Naive thymus-derived CD4-positive, alpha-beta T cell (primary cell): ENCODE data around the gene ABCA1. TPM values are rescaled to one million over a fixed set of nuclear protein-coding genes. Genes with fewer than 3 reads are reported as not detected.
A peak's percentile ranks its signal among the peaks of the same experiment; 100 is the strongest.

Experiments
- ATAC-seq: fragments of 150-1000 bp; cut with Tn5 transposase; 2 replicates; pipeline ENCODE4 v1.10.0; 2021; ENCODE audit warnings: mild to moderate bottlenecking, moderate library complexity
- CTCF ChIA-PET: fragments of 350-600 bp; sonication (Branson Sonifier 250); formaldehyde crosslinking; loops from one replicate; lab custom pipeline; 2021; ENCODE audit warnings: antibody characterized with exemption; lab: Charles Lee
- POLR2A ChIA-PET: fragments of 350-600 bp; sonication (Branson Sonifier 250); formaldehyde crosslinking; loops from one replicate; lab custom pipeline; 2021; ENCODE audit warnings: antibody characterized with exemption, inconsistent platforms; lab: Charles Lee
- DNase-seq, 9 donors: peaks; one replicate each; pipeline versions ENCODE4 v3.0.0 to v3.0.0-alpha.2; 2020 to 2022; ENCODE audit warnings: mixed read lengths in 1 of 9
- H3K27ac ChIP-seq: one replicate; pipeline ENCODE4 v1.7.0; 2013; ENCODE audit warnings: mild to moderate bottlenecking, low read depth, low read length, moderate library complexity
- H3K27me3 ChIP-seq, 2 donors: one replicate each; pipeline ENCODE4 v1.7.0; 2013; ENCODE audit warnings: low read length in 2 of 2, mild to moderate bottlenecking in 2 of 2, moderate library complexity in 2 of 2; ENCODE audit not compliant: control insufficient read depth in 2 of 2, insufficient read depth in 2 of 2
- H3K36me3 ChIP-seq, 3 experiments: 1 replicate in 2 of 3; 2 replicates in 1 of 3; pipeline ENCODE4 v1.7.0; 2013; ENCODE audit warnings: low read length in 3 of 3, mild to moderate bottlenecking in 3 of 3, moderate library complexity in 1 of 3; ENCODE audit not compliant: insufficient read depth in 3 of 3, control insufficient read depth in 2 of 3
- H3K4me1 ChIP-seq, 2 donors: one replicate each; pipeline ENCODE4 v1.7.0; 2013; ENCODE audit warnings: low read length in 2 of 2, mild to moderate bottlenecking in 2 of 2, moderate library complexity in 1 of 2; ENCODE audit not compliant: control insufficient read depth in 2 of 2, insufficient read depth in 2 of 2
- H3K4me3 ChIP-seq: 2 replicates; pipeline ENCODE4 v1.7.0; 2013; ENCODE audit warnings: mild to moderate bottlenecking, low read length
- H3K9me3 ChIP-seq, 3 experiments: 1 replicate in 2 of 3; 2 replicates in 1 of 3; pipeline ENCODE4 v1.7.0; 2013; ENCODE audit warnings: low read length in 3 of 3; ENCODE audit not compliant: control insufficient read depth in 2 of 3
- H3K27ac Mint-ChIP-seq, 9 donors: one replicate each; pipeline ENCODE4 v1.8.0; 2020 to 2022; ENCODE audit warnings: mixed read lengths in 9 of 9, mild to moderate bottlenecking in 8 of 9, moderate library complexity in 5 of 9, inconsistent platforms in 2 of 9
- H3K27me3 Mint-ChIP-seq, 5 donors: one replicate each; pipeline ENCODE4 v1.8.0; 2021 to 2022; ENCODE audit warnings: mixed read lengths in 5 of 5, mild to moderate bottlenecking in 1 of 5
- H3K36me3 Mint-ChIP-seq, 5 donors: one replicate each; pipeline ENCODE4 v1.8.0; 2020 to 2022; ENCODE audit warnings: mixed read lengths in 5 of 5, mild to moderate bottlenecking in 3 of 5, inconsistent platforms in 1 of 5
- H3K4me1 Mint-ChIP-seq, 7 donors: one replicate each; pipeline ENCODE4 v1.8.0; 2020 to 2022; ENCODE audit warnings: mixed read lengths in 7 of 7, mild to moderate bottlenecking in 3 of 7, inconsistent platforms in 1 of 7
- H3K4me3 Mint-ChIP-seq, 10 donors: one replicate each; pipeline ENCODE4 v1.8.0; 2020 to 2022; ENCODE audit warnings: mild to moderate bottlenecking in 10 of 10, mixed read lengths in 10 of 10, moderate library complexity in 6 of 10, inconsistent platforms in 2 of 10
- H3K9me3 Mint-ChIP-seq, 11 donors: one replicate each; pipeline ENCODE4 v1.8.0; 2020 to 2022; ENCODE audit warnings: mixed read lengths in 11 of 11, mild to moderate bottlenecking in 4 of 11, inconsistent platforms in 1 of 11, moderate library complexity in 1 of 11
- intact Hi-C, 2 donors: fragments of 100-400 bp; cut with micrococcal nuclease; formaldehyde crosslinking; loops; one replicate each; pipeline ENCODE4 v1.15.1; 2023
- polyA plus RNA-seq, 2 donors: library from polyadenylated mRNA; unstranded; fragments of 300-500 nt; fragmentation: Illumina TruSeq; gene quantifications; one replicate each; pipeline ENCODE4 v1.2.3, GENCODE V29; 2021
- total RNA-seq, 6 experiments: library from RNA in 5 of 6; stranded (reverse) in 5 of 6; gene quantifications; 1 replicate in 5 of 6; 2 replicates in 1 of 6; pipeline ENCODE4 v1.2.3 and lab custom pipeline; 2021 to 2026

Gene ABCA1
- total and polyA plus RNA-seq, 7 experiments from 2014 or later: 0.25 to 19.4 (median 1.0) TPM

GRCh38 chr9:104838958-104839357 is 89.0 kb downstream of the ABCA1 start:
- Mint-ChIP-seq H3K9me3 (no peaks in the 10 kb centered on the region), H3K4me3 (no peak overlapping the region), H3K36me3 (peaks cover 0 to 46% (median 30%) of the 10 kb centered on the region in 5 donors), H3K27me3 (no peaks in the 10 kb centered on the region), H3K27ac (no peak overlapping the region), H3K4me1 (peaks cover 10 to 20% (median 15%) of the 10 kb centered on the region in 7 donors)
- H3K27ac ChIP-seq: no peak overlapping the region
- H3K4me1 ChIP-seq: peaks cover 0 to 12% of the 10 kb centered on the region in 2 donors
- peaks cover 0 to 57% (median 0%) of the 10 kb centered on the region in 3 experiments for H3K36me3 ChIP-seq
- ATAC-seq: no peak
- no peaks in the 10 kb centered on the region for H3K27me3 ChIP-seq
- POLR2A ChIA-PET: no interaction called here
- no peaks in the 10 kb centered on the region for H3K9me3 ChIP-seq
- intact Hi-C loops: no loop called here
- no peak for DNase-seq
- no peak overlapping the region for H3K4me3 ChIP-seq
- CTCF ChIA-PET: no interaction called here

DNA sequence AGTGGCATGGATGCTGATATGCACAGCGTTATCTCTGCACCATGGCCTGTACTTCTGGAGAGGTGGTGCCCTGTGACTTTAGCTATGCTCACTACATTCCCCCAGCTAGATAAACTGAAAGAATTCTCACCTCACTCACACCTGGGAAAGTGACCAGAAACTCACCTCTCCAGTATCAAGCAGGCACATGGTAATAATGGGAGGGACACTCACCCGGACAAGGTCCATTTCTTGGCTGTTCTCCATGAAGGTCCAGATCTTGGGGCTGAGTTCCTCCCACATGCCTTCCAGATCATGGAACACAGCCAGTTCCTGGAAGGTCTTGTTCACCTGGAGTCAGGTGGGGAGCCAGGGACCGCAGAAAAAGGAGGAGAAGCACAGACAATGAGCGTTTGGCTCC is 91.2 kb downstream of the ABCA1 start:
- Mint-ChIP-seq H3K36me3 (peaks cover 0 to 50% (median 20%) of the 10 kb centered on the region in 5 donors), H3K4me1 (peaks cover 10 to 20% (median 15%) of the 10 kb centered on the region in 7 donors), H3K9me3 (no peaks in the 10 kb centered on the region), H3K27me3 (no peaks in the 10 kb centered on the region), H3K27ac (peak overlapping the region in 1 of 9 donors; percentile 48), H3K4me3 (no peak overlapping the region)
- ChIA-PET CTCF (no interaction called here), POLR2A (no interaction called here)
- DNase-seq (no peak), ATAC-seq (no peak)
- intact Hi-C loops: no loop called here
- Histone ChIP-seq H3K36me3 (peaks cover 0 to 61% (median 0%) of the 10 kb centered on the region in 3 experiments), H3K4me1 (peaks cover 0 to 12% of the 10 kb centered on the region in 2 donors), H3K27ac (no peak overlapping the region), H3K27me3 (no peaks in the 10 kb centered on the region), H3K9me3 (no peaks in the 10 kb centered on the region), H3K4me3 (no peak overlapping the region)

- Mint-ChIP-seq H3K27me3 (no peaks in the 10 kb centered on the region), H3K27ac (peak overlapping the region in 5 of 9 donors; percentile 5 to 73 (median 28)), H3K4me3 (no peak overlapping the region), H3K9me3 (no peaks in the 10 kb centered on the region), H3K4me1 (peaks cover 10 to 20% (median 15%) of the 10 kb centered on the region in 7 donors), H3K36me3 (peaks cover 0 to 55% (median 26%) of the 10 kb centered on the region in 5 donors)
- POLR2A ChIA-PET: no interaction called here
- Histone ChIP-seq H3K27me3 (no peaks in the 10 kb centered on the region), H3K27ac (no peak overlapping the region), H3K4me3 (no peak overlapping the region), H3K4me1 (peaks cover 0 to 12% of the 10 kb centered on the region in 2 donors), H3K36me3 (peaks cover 0 to 67% (median 0%) of the 10 kb centered on the region in 3 experiments), H3K9me3 (no peaks in the 10 kb centered on the region)
- intact Hi-C loops: no loop called here
- DNase-seq (peak in 1 of 9 donors; percentile 4), ATAC-seq (no peak)
- CTCF ChIA-PET: interaction anchor here (1.2 kb wide), 1 partner anchor 520 kb away, joined by 3 read pairs; no protein-coding TSS in a partner anchor
These were observed 91.7 kb downstream of the ABCA1 start for GRCh38 chr9:104836235-104836634.

DNA sequence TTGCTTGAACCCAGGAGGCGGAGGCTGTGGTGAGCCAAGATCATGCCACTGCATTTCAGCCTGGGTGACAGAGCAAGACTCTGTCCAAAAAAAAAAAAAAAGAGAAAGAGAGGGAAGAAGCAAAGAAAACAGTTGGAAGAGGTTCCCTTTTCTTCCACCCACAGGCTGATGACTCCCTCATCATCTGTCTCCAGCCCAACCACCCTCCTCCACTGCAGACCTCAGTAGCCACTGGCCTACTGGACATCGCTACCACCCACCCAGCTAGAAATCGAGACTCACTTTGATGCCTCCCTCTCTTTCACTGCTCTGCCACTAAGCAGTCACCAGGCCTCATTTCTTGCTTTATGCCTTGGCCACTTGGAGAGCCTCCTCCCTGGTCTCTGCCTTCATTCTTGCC is 92.8 kb downstream of the ABCA1 start:
- ChIA-PET CTCF (interaction anchor here (1.2 kb wide), 1 partner anchor 521 kb away, joined by 3 read pairs; no protein-coding TSS in a partner anchor), POLR2A (no interaction called here)
- no peaks in the 10 kb centered on the region for H3K27me3 ChIP-seq
- no peaks in the 10 kb centered on the region for H3K9me3 Mint-ChIP-seq
- intact Hi-C loops: no loop called here
- H3K4me1 ChIP-seq: peaks cover 0 to 12% of the 10 kb centered on the region in 2 donors
- H3K9me3 ChIP-seq: no peaks in the 10 kb centered on the region
- peaks cover 0 to 70% (median 0%) of the 10 kb centered on the region in 3 experiments for H3K36me3 ChIP-seq
- no peaks in the 10 kb centered on the region for H3K27me3 Mint-ChIP-seq
- peak overlapping the region in 2 of 9 donors; percentile 14 to 73 for H3K27ac Mint-ChIP-seq
- ATAC-seq (peak; percentile 44), DNase-seq (no peak)
- H3K4me3 Mint-ChIP-seq: no peak overlapping the region
- no peak overlapping the region for H3K27ac ChIP-seq
- peaks cover 0 to 60% (median 27%) of the 10 kb centered on the region in 5 donors for H3K36me3 Mint-ChIP-seq
- H3K4me1 Mint-ChIP-seq: peaks cover 10 to 20% (median 15%) of the 10 kb centered on the region in 7 donors
- H3K4me3 ChIP-seq: no peak overlapping the region

DNA sequence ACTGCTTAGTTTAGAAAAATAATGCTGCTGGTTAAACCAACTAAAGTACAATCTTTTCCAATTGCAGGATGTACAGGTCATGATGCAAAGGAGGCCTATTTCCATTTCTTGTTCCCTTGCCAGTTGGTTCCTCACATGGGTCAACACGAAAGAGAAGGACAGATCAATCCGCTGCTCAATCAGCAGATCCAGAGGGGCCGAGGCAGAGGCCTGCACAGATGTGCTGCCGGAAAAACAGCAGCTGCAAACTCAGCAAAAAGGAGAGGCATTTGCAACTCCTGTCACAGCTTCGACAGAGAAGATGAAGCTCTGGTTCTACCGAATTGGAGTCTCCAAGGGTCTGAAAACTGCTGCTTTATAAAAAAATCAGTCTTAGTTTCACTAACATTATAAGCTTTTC is 94.3 kb downstream of the ABCA1 start:
- H3K27ac Mint-ChIP-seq: no peak overlapping the region
- ChIA-PET POLR2A (no interaction called here), CTCF (no interaction called here)
- H3K9me3 Mint-ChIP-seq: no peaks in the 10 kb centered on the region
- H3K4me1 Mint-ChIP-seq: peaks cover 13 to 20% (median 15%) of the 10 kb centered on the region in 7 donors
- Histone ChIP-seq H3K36me3 (peaks cover 0 to 72% (median 0%) of the 10 kb centered on the region in 3 experiments), H3K27me3 (no peaks in the 10 kb centered on the region), H3K9me3 (no peaks in the 10 kb centered on the region), H3K4me1 (peaks cover 0 to 12% of the 10 kb centered on the region in 2 donors), H3K27ac (no peak overlapping the region), H3K4me3 (no peak overlapping the region)
- H3K4me3 Mint-ChIP-seq: no peak overlapping the region
- DNase-seq (no peak), ATAC-seq (no peak)
- intact Hi-C loops: no loop called here
- H3K27me3 Mint-ChIP-seq: no peaks in the 10 kb centered on the region
- peaks cover 0 to 69% (median 35%) of the 10 kb centered on the region in 5 donors for H3K36me3 Mint-ChIP-seq

DNA sequence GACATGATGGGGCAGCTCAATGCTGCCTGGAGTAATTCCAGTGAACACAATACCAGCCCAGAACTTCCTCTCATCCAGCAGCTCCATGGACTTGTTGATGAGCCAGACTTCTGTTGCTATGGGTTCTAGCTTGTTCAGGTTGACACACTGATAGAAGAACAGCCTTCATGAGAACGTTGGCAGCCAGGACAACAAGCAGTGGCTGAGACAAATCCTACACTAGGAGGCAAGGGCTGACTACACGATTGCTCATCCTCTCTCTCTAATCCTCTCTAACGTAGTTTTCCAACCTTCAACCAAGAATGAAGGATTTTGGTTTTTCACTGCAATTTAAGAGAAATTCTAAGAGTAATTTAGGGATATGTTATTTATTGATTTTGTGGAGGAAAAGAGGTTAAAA is 96.3 kb downstream of the ABCA1 start:
- no peaks in the 10 kb centered on the region for H3K27me3 ChIP-seq
- ChIA-PET POLR2A (no interaction called here), CTCF (no interaction called here)
- H3K4me3 ChIP-seq: no peak overlapping the region
- no peak for DNase-seq
- no peak overlapping the region for H3K27ac Mint-ChIP-seq
- H3K4me1 Mint-ChIP-seq: peaks cover 7 to 13% (median 8%) of the 10 kb centered on the region in 7 donors
- H3K9me3 Mint-ChIP-seq: no peaks in the 10 kb centered on the region
- H3K27me3 Mint-ChIP-seq: no peaks in the 10 kb centered on the region
- intact Hi-C loops: no loop called here
- H3K4me1 ChIP-seq: peaks cover 0 to 8% of the 10 kb centered on the region in 2 donors
- ATAC-seq: no peak
- H3K36me3 Mint-ChIP-seq: peaks cover 0 to 77% (median 38%) of the 10 kb centered on the region in 5 donors
- peaks cover 0 to 82% (median 0%) of the 10 kb centered on the region in 3 experiments for H3K36me3 ChIP-seq
- H3K4me3 Mint-ChIP-seq: no peak overlapping the region
- no peaks in the 10 kb centered on the region for H3K9me3 ChIP-seq
- H3K27ac ChIP-seq: no peak overlapping the region

GRCh38 chr9:104826911-104827310 is 101.0 kb downstream of the ABCA1 start:
- no peak overlapping the region for H3K4me3 Mint-ChIP-seq
- H3K4me1 Mint-ChIP-seq: peaks cover 0 to 5% (median 0%) of the 10 kb centered on the region in 7 donors
- H3K9me3 Mint-ChIP-seq: no peaks in the 10 kb centered on the region
- CTCF ChIA-PET: no interaction called here
- H3K27ac ChIP-seq: no peak overlapping the region
- ATAC-seq (no peak), DNase-seq (no peak)
- POLR2A ChIA-PET: no interaction called here
- no peaks in the 10 kb centered on the region for H3K27me3 ChIP-seq
- H3K36me3 Mint-ChIP-seq: peaks cover 0 to 88% (median 60%) of the 10 kb centered on the region in 5 donors
- H3K27ac Mint-ChIP-seq: peak overlapping the region in 2 of 9 donors; percentile 25 to 27
- H3K36me3 ChIP-seq: peaks cover 0 to 91% (median 4%) of the 10 kb centered on the region in 3 experiments
- intact Hi-C loops: no loop called here
- no peaks in the 10 kb centered on the region for H3K4me1 ChIP-seq
- H3K9me3 ChIP-seq: no peaks in the 10 kb centered on the region
- H3K27me3 Mint-ChIP-seq: no peaks in the 10 kb centered on the region
- no peak overlapping the region for H3K4me3 ChIP-seq
